ENCODE results near the gene IL1R2.
"Not testable (repeated sequence)": the region's sequence is repeated elsewhere in the genome, so short reads cannot be mapped to it uniquely, and the experiment has no call there.

The IL1R2 gene

GRCh38 chr2:101998896-101999789, 7.4 kb downstream of the IL1R2 start:
- no peak for DNase-seq

- DNase-seq: no peak
Observed at GRCh38 chr2:102000012-102000411, 8.3 kb downstream of the IL1R2 start.

DNA sequence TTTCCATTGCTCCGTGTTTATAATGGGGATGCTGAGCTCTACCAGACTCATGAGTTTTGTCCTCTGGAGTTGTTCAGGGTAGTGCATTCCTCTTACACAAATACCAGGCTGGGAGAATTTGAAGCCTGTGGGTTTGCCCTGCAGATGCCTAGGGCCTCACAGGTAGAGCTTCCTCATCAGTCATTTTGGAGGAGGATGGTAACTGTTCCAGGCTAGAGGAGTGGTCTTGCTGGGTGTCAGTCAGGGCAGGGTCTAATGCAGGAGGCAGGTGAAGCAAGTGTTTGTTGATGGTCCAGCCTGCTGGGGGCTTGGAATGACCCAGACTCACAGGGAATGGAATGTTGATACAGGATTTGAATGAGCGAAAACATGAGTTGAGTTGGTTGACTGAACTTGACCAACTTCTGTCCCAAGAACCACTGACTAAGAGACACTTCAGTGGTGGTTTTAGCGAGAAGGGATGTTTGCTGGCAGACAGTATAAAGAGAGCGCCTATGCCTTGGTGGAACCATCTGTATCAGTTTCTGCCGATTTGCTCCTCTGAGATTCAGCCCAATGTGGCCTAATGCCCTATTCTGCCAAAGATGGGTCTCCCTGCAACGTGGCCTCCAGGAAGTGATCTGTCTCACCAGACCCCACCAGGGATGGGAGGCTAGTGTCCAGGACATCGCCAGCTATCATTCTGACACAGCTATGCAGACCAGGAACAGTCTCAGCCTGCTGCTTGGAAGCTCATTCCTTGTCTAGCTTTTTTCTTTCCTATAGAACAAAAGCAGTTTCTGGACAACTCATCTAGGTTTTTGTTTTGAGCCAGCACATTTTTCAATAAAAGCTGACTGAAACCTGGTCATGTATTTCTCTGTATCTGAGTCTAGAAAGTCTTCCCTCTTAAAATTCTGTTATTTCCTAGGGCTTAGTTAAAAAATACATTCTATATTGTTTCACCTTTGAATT, 9.3 kb downstream of the IL1R2 start:
- DNase-seq: no peak

GRCh38 chr2:102001767-102002142, 10.0 kb downstream of the IL1R2 start:
- DNase-seq: no peak

GRCh38 chr2:102002228-102002627, 10.5 kb downstream of the IL1R2 start:
- DNase-seq: no peak

DNA sequence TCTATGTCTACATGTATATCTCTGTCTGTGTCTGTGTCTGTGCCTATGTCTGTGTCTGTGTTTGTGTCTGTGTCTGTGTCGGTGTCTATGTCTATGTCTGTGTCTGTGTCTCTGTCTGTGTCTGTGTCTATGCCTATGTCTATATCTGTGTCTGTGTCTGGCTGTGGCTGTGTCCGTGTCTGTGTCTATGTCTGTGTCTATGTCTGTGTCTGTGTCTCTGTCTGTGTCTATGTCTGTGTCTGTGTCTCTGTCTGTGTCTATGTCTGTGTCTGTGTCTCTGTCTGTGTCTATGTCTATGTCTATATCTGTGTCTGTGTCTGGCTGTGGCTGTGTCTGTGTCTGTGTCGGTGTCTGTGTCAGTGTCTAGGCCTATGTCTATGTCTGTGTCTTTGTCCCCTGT, 11.1 kb downstream of the IL1R2 start:
- DNase-seq: not testable (repeated sequence)

- DNase-seq: no peak
Observed at GRCh38 chr2:102003696-102004095, 11.9 kb downstream of the IL1R2 start.

- peak in 1 of 51 donors; percentile 1 for DNase-seq
Observed at GRCh38 chr2:102004581-102004980, 12.8 kb downstream of the IL1R2 start.

DNA sequence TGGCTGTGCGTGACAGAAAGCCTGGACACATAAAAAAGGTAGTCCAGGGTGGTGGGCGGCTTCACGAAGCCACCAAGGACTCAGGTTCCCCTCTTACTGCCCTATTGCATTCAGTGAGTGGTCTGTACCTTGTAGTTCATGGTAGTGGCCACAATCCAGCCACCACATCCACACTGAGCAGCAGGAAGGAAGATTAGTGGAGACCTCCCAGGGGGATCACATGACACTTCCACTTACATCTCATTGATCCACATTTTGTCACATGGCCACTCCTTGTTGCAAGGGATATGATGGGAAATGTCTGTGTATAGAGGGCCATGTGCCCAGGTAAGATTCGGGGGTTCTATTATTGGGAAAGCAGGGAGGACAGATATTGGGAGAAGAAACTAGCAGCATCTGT, 13.7 kb downstream of the IL1R2 start:
- no peak for DNase-seq

DNA sequence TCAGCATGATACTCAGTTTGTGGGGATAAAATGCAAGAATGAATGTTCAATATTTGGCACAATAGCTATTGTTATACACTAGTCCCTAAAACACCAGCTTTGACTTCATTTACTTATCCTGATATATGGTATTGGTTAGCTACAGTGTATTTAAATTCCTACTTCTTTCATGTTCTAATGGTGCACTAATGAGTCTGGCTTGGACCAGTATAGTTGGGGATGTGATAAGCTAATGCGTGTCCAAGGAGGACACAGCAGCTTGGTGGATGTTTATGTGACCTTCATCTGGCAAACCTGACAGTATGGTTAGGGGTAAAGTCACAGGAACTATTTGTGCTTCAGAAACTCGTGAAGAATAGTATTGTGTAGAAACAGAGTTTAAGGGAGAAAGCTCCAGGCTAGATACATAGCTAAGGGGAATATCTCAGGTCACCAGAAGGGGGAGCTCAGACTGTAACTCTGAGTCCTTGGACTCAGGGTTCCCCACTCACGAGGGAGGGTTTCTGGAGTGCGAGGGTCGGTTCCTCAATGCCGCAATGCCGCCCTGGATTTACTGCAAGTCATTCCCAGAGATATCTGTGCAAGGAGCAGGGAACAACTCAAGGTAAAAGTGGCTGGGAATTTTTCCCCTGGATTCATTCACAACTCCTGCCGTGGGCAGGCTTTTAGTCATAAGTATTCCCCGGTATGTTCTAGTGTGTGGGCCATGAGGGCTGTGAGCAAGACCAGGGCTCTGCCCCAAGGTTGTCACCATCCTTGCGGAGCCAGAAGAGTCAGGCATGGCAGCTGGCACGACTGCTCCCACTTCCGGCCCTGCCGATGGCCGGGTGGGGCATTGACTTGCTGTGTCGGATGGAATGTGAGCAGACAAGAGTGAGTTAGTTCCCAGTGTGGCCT, 14.5 kb downstream of the IL1R2 start:
- peak in 2 of 51 donors; percentile 14 to 22 for DNase-seq

GRCh38 chr2:102006886-102007278, 15.1 kb downstream of the IL1R2 start:
- DNase-seq: no peak

DNA sequence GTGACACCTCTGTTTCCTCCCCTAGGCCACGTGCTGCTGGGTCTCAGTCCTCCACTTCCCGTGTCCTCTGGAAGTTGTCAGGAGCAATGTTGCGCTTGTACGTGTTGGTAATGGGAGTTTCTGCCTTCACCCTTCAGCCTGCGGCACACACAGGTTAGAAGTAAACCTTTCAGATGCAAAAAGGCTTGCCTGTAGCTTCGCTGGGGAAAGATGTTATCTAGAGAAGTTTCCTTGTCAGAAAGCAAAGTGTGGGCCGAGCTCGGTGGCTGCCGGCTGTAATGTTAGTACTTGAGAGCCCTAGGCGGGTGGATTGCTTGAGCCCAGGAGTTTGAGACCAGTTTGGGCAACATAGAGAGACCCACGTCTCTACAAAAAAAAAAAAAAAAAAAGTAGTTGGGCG, 16.7 kb downstream of the IL1R2 start:
- no peak for DNase-seq

GRCh38 chr2:102009557-102009956, 17.8 kb downstream of the IL1R2 start:
- DNase-seq: no peak

DNA sequence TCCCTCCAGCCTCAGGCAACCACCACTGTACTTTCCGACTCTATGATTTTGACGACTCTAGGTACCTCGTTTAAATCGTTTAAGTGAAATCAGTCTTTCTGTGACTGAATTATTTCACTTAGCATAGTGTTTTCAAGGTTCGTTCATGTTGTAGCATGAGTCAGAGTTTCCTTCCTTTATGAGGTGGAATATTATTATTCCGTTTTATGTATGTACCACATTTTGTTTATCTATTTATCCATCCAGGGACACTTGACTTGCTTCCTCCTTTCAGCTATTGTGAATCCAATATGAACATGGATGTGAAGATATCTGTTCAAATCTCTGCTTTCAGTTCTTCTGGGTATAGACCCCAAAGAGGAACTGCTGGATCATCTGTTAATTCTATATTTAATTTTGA, 19.1 kb downstream of the IL1R2 start:
- no peak for DNase-seq

- DNase-seq: no peak
Observed at GRCh38 chr2:102012061-102012614, 20.4 kb downstream of the IL1R2 start.

GRCh38 chr2:102013206-102014040, 21.7 kb downstream of the IL1R2 start:
- no peak for DNase-seq

GRCh38 chr2:102014041-102014345, 22.2 kb downstream of the IL1R2 start:
- no peak for DNase-seq

GRCh38 chr2:102015399-102015798, 23.6 kb downstream of the IL1R2 start:
- DNase-seq: no peak

DNA sequence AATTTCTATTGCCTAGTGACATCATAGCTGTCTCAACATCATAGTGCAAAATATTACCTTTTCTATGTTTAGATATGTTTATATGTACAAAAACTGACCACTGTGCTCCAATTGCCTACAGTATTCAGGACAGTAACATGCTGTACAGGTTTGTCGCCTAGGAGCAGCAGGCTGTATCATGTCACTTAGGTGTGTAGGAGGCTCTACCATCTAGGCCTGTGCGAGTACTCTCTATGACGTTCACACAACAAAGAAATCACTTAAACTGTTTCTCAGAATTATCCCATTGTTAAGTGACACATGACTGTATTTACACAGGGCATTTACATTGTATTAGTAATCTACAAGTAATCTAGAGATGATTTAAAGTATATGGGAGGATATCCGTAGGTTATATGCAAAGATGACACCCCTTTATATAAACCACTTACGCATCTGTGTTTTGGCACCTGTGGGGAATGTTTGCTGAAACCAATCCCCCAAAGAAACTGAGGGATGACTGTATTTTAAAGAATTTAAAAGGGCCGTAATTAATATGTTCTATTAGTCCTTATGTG, 24.7 kb downstream of the IL1R2 start:
- no peak for DNase-seq

Data from hypothalamus (tissue), 51 donors.